Stimulated activated CD4-positive, alpha-beta T cell treated with anti-CD3 and anti-CD28 coated beads, Interleukin-1b, Interleukin-23, amount 100 ng/mL, for 1 hour (primary cell): ENCODE measurements around the gene GRIP1.
A peak's percentile ranks its signal among the peaks of the same experiment; 100 is the strongest.
"Not testable (repeated sequence)": the region's sequence is repeated elsewhere in the genome, so short reads cannot be mapped to it uniquely, and the experiment has no call there.

ENCODE experiments used
- DNase-seq, 2 donors: peaks; one replicate each; pipeline ENCODE4 v3.0.0-alpha.2; 2020; ENCODE audit warnings: low read depth in 2 of 2

Gene GRIP1

DNA sequence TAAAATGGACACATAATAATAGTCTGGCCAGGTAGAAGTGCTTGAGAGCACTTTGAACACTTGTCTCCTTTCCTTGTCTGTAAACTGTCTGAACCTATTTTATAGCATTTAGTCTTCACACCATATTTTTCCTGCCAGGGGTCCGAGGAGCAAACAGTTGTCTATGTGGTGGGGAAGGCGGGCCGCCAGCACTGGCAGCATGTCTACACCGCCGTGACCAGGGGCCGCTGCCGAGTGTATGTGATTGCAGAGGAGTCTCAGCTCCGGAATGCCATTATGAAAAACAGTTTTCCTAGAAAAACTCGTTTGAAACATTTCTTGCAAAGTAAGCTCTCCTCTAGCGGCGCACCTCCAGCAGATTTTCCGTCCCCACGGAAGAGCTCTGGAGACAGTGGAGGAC lies 347.9 kb downstream of the GRIP1 start:
- no peak for DNase-seq

DNA sequence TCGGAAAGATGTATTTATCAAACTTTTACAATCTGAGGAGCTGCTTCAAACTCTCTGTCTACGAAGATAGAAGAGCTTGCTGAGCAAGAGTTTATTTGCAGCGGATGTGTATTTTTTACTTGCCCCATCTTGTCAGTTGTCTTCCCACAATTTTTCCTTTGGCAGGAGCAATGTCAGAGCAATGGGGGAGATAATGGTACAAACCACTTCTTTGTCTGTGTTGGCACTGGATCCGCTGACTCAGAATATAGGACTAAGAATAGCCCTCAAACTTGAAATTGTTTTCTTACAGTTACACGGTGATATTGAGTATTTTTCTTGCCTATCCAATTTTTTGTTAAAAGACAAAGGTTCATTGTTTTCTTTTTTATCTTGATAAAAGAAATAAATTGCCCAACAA lies 348.9 kb downstream of the GRIP1 start:
- DNase-seq: no peak

DNA sequence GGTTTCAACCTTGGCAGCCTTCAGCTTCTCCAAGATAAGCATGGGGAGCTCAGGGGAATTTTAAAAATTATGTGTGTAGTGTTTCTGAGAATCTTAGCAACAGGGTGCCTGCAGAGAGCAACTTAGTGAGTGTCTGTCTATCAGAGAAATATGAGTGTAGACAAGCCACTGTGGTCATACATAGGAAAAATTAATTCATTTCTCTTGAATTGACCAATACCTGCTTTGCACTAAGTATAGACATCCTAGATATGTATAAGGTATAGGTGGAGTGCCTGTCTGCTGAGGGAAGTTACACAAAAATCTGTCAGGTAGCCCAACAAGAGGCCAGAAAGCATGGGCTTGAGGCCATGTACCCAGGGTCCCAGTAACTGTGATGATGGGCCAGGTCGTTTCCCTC lies 355.9 kb downstream of the GRIP1 start:
- no peak for DNase-seq

DNA sequence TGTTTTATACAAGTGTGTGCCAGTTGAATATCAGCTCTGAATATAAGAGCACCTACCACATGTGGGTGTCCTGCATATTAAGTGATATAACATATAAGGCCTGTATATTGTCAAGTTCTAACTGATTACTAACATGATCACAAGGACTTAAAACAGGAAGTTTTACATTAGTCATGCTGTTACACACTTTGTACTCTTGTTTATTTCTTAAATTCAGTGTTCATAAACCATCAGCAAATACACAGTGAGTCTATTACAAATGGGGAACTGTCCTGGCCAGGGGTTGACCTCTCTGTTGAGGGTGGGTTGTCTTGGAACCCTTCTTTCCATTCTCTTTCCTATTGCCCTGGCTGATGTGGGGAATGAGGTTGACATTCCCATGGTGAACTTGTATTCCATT lies 357.4 kb downstream of the GRIP1 start:
- no peak for DNase-seq

DNA sequence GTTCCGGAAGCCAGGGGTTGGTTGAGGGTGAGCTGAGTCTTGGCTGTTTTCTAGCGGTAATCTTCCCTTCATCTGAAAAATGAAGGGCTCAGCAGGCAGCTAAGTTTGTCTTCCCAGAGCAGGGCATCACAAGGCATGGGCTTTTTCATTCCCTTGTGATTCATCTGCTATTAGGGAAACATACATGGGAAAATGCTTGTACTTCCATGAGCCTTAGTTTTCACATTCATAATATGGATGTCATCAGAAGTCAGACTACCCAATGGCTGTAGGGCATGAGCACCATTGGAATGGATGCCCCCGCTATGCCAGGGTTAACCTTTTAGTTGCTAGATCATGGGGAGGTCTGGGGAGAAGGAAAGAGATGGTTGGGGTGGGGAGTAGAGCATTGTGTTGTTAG lies 357.9 kb downstream of the GRIP1 start:
- DNase-seq: no peak

DNA sequence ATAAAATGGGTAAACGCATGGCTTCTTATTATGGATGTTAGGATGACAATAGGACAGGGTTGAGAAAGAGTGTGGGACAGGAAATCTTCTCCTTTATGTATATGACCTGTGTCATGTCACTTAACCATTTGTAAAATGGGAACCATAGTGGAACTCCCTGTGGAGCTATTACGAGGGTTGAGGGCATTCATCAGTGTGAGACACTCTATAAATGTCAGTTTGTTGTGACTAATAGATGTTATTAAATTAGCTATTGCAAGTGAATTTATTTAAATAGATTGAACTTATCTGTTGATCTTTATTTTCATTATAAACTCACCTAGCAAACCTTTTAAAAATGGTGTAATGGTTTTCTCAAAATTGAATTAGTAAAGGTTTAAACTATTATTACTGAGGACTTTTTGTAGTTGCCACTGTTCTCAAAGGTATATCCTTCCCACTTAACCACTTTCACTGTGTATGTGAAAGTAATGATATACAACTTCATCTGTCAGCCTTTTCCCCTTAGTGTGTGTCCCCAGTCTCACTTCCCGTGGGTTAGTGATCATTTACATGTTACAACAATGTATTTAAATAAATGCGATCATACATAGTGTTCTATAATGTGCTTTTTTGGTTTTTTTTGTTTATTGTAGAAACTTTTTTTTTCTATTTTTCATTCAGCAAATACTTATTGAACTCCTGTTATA lies 359.5 kb downstream of the GRIP1 start:
- DNase-seq: no peak

DNA sequence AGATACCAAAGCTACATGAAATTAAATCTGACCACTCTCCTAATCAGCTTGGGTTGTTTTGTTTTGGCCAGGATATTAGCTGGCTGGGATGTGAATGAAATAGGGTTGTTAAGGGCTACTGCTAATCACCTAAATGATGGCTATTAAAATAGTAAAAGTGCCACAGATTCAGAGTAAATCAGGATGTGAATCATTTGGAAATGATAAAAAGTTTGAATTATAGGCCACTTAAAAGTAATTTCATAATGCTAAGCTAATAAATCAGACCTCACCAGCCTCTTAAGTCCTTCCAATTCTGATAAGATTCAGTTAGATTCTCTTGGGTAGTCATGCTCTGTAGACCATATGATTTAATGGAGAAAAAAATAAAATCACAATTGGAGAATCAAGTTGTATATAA lies 364.6 kb downstream of the GRIP1 start:
- no peak for DNase-seq

DNA sequence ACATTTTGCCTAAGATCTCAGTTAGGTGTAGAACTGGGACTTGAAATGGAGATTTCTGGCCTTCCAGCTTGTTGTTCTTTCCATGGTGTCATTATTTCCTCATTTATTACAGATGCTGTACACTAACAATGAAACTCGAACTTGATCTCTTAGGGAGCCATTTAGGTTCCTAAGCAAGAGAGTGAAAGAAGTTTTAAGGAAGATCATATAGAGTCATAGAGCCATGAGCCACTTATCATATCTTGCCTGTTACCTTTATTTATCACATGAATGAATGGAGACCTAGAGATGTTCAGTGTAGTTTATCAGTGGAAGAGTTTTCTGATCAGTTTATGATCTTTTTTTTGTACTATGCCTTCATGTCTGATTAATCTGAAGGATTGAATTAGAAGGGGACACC lies 366.7 kb downstream of the GRIP1 start:
- no peak for DNase-seq

DNA sequence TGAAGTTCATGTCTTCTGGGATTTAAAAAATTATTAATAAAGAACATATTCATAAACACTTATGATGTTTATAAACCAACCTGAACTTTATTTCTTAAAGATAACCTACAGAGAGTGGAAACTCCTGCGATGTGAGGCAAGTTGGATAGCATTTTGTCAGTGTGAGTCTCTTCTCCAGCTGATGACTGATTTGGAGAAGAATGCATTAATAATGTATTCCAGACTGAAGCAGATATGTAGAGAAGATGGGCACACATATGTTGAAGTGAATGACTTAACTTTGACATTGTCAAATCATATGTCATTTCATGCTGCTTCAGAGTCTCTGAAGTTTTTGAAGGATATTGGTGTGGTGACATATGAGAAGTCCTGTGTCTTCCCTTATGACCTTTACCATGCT lies 369.3 kb downstream of the GRIP1 start:
- DNase-seq: no peak

DNA sequence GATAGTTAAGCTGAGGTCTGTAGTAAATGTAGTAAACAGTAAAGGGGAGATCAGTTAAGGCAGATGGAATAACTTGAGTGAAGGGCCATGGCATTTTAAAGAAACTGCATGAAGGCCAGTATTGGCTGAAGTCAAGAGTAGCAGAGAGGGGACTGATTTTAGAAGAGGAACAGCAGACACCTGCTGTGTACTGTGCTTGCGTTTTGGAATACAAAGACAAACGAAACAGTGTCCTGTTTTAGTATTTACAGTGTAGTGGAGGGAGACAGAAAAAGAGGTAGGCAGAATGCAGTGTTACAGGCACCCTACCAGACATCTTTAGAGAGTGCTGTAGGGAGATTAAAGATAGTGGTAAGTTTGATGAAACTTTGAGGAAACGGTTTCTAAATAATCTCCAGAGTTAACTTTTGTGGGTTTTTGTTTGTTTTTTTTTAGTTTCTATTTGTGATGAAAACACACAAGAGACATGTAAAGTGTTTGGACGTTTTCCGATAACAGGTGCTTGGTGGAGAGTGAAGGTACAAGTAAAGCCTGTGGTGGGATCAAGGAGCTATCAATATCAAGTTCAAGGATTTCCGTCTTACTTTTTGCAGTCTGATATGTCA lies 374.5 kb downstream of the GRIP1 start:
- no peak for DNase-seq

DNA sequence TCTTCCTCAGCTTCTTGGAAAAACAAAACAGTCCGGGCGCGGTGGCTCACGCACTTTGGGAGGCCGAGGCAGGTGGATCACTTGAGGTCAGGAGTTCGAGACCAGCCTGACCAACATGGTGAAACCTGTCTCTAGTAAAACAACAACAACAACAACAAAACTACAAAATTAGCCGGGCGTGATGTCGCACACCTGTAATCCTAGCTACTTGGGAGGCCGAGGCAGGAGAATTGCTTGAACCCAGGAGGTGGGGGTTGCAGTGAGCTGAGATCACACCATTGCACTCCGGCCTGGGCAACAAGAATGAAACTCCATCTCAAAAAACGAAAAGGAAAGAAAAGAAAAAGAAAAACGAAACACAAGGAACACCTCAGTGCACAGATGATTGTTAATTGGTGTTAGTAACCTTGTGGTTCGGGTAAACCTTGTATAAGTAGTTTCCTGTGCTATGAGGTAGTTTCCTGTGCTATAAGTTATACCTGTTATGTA lies 375.5 kb downstream of the GRIP1 start:
- not testable (repeated sequence) for DNase-seq

DNA sequence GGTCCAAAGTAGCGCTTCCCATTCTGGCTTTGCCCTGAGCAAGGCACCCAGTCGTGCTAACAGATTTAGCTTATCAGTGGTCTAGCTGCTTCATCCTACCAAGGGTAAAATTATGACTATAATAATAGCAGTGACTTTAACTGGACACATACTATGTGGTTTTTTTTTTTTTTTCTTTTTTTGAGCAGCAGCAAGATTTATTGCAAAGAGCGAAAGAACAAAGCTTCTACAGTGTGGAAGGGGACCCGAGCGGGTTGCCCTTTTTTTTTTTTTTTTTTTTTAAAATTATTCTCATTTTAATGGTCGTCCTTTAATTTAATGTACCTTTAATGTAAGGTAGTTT lies 376.1 kb downstream of the GRIP1 start:
- no peak for DNase-seq

DNA sequence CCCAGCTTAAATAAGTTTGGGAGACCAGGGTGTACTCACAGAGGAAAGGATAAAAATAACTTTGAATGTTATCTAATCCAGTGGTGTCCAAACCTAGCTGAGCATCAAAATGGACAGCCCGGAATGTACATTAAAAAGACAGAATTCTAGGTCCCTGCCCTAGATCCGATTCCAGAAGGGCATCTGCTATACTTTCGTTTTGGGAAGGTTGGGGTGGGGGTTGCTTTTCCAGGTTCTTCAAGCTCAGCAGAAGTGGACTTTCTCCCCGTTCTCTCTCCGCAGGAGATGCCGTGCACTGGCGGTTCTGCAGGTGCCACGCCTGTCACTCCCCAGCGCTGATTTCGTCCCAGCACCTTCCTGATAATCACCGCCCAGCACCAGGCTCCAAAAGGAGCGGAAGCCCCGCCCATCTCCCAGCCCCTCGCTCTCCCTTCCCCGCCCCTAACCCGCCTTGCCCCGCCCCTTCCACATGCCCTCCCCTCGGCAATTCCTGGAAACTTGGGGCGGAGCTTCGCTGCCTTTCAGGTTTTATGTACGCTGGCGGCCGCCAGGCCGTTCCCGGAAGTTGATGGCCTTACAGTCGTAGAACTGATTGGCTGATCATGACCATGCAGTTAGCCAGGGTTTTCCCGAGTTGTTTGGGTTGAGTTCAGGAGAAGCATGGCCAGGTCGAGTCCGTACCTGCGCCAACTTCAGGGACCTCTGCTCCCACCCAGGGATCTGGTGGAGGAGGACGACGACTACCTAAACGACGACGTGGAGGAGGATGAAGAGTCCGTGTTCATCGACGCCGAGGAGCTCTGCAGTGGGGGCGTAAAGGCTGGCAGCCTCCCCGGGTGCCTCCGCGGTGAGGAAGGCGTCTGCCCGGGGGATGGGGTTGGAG lies 376.7 kb downstream of the GRIP1 start, which contains the start of gene HELB:
HELB (plus strand) TSS at position 550 of the 883 bp plus-strand sequence; CDS start at position 661, 111 bp downstream.
- DNase-seq: peak; percentile 91 to 97

DNA sequence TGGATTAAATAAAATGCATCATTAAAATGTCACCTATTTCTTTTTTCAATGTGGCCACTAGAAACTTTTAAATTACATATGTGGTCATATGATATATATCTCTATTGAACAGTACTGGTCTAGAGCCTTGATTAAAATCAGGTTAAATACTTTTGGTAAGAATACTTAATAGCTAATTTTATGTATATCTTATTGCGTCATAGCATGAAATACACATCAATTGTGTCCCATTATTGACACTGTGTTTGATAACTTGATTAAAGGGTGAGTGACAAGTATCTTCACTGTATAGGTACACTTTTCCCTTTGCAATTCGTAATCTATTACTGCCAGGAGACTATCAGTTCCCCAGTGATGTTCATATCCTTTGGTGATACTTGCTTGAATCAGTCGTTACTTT lies 381.0 kb downstream of the GRIP1 start:
- DNase-seq: no peak
